H1 (cell line): ENCODE measurements around the gene NLN. TPM values are rescaled to one million over a fixed set of nuclear protein-coding genes. Genes with fewer than 3 reads are reported as not detected.

ENCODE experiments used
- CBX8 ChIP-seq: fragments of 300-800, 300-1000 bp; sonication (generic); IDR thresholded peaks from 2 replicates; pipeline ENCODE4 v1.7.1; 2016; ENCODE audit warnings: low read depth, low read length, borderline replicate concordance
- CHD1 ChIP-seq: IDR thresholded peaks from 2 replicates; pipeline ENCODE4 v1.6.1; 2012; ENCODE audit warnings: low read depth, low read length, improper control_type of control experiment
- RBBP5 ChIP-seq: IDR thresholded peaks from 2 replicates; pipeline ENCODE4 v1.7.1; 2012; ENCODE audit warnings: low read depth, mild to moderate bottlenecking, inconsistent platforms, low read length, moderate library complexity, borderline replicate concordance
- RNF2 ChIP-seq: fragments of 200-900, 300-1000 bp; sonication (generic); IDR thresholded peaks from 2 replicates; pipeline ENCODE4 v1.7.1; 2016; ENCODE audit warnings: borderline replicate concordance, low read depth, mild to moderate bottlenecking, antibody characterized with exemption, low read length; ENCODE audit not compliant: poor library complexity, severe bottlenecking; ENCODE audit errors: missing control alignments
- SIN3A ChIP-seq, 2 experiments: IDR thresholded peaks in 1 of 2; conservative IDR thresholded peaks in 1 of 2; 2 replicates each; pipeline ENCODE4 v1.6.1; 2011 to 2012; ENCODE audit warnings: low read length in 2 of 2, improper control_type of control experiment in 1 of 2, low read depth in 1 of 2, mild to moderate bottlenecking in 1 of 2
- polyA plus RNA-seq, 7 experiments: library from polyadenylated mRNA; depleted of rRNA in 3 of 7; stranded (reverse) in 5 of 7; unstranded in 2 of 7; fragments of >200 nt in 5 of 7; fragments of 200-250 nt in 2 of 7; gene quantifications; 1 replicate in 5 of 7; 2 replicates in 1 of 7; 4 replicates in 1 of 7; pipeline versions ENCODE4 v1.2.1 to v1.2.3, GENCODE V29; 2011 to 2013; ENCODE audit warnings: missing spikeins in 2 of 7, mixed read lengths in 2 of 7
- total RNA-seq: library from RNA; stranded (reverse); fragmentation: NEBNext Ultra II Directional; extraction: Animal tissue kit (Norgen Biotek cat#: 25700); gene quantifications from 2 replicates; pipeline ENCODE4 v1.2.1, GENCODE V29; 2021
- TF ChIP-seq, protein P1 (sequence below): IDR thresholded peaks from 2 replicates; pipeline ENCODE4 v1.6.1; 2012; ENCODE audit warnings: low read length, inconsistent platforms
- TF ChIP-seq, protein P2 (sequence below), 3 experiments: IDR thresholded peaks; 1 replicate in 2 of 3; 2 replicates in 1 of 3; pipeline versions ENCODE4 v1.5.1 to v1.6.1; 2011; ENCODE audit warnings: low read length in 3 of 3, mild to moderate bottlenecking in 3 of 3, inconsistent platforms in 2 of 3, low read depth in 1 of 3, moderate library complexity in 1 of 3; ENCODE audit not compliant: insufficient read depth in 1 of 3; ENCODE audit errors: control extremely low read depth in 1 of 3

Gene NLN
- total and polyA plus RNA-seq, 2 of the 8 experiments (the other 6 are each of a cell fraction or from before 2014, with no cell fraction given) = 46.7 to 192 TPM

DNA sequence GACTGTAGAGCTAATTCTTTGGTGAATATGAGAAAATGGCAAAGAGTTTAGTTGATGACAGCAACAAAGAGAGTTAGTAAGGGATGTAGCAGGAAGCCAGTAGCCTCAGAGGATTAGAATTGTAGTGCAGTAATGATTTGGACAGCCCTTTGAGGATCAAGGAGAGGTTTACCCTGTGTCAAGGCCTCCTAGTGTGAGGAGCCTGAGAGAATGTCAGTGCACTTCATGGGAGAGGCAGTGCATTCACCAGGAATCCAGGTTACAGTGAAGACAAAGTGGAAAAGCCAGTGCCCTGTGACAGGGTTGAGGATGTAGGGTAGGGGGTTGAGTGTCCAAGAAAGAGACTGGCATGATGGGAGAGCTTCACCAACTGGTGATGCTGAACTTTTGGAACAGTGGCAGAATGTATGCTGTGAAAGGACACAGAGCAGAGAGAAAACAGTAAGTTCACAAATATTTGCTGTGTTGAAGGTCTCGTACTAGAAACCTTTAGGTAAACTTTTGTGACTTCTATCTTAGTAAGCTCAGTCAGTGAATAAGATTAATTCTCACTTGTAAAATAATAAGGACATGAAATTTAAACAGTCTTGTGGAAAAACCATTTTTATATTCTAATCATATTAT is 27.3 kb downstream of the NLN start (continued):
- TF ChIP-seq SIN3A (conservative IDR thresholded peaks at IDR 0.05 in 1 of 2, IDR thresholded peaks at IDR 0.05 in 1 of 2; ENCODE audit: low read depth in 1 of 2, low read length in 2 of 2) (no peak), CBX8 (no peak), CHD1 (no peak), RNF2 (no peak), RBBP5 (no peak)
- TF ChIP-seq, protein P1, sequence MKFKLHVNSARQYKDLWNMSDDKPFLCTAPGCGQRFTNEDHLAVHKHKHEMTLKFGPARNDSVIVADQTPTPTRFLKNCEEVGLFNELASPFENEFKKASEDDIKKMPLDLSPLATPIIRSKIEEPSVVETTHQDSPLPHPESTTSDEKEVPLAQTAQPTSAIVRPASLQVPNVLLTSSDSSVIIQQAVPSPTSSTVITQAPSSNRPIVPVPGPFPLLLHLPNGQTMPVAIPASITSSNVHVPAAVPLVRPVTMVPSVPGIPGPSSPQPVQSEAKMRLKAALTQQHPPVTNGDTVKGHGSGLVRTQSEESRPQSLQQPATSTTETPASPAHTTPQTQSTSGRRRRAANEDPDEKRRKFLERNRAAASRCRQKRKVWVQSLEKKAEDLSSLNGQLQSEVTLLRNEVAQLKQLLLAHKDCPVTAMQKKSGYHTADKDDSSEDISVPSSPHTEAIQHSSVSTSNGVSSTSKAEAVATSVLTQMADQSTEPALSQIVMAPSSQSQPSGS = no peak
- TF ChIP-seq, protein P2, sequence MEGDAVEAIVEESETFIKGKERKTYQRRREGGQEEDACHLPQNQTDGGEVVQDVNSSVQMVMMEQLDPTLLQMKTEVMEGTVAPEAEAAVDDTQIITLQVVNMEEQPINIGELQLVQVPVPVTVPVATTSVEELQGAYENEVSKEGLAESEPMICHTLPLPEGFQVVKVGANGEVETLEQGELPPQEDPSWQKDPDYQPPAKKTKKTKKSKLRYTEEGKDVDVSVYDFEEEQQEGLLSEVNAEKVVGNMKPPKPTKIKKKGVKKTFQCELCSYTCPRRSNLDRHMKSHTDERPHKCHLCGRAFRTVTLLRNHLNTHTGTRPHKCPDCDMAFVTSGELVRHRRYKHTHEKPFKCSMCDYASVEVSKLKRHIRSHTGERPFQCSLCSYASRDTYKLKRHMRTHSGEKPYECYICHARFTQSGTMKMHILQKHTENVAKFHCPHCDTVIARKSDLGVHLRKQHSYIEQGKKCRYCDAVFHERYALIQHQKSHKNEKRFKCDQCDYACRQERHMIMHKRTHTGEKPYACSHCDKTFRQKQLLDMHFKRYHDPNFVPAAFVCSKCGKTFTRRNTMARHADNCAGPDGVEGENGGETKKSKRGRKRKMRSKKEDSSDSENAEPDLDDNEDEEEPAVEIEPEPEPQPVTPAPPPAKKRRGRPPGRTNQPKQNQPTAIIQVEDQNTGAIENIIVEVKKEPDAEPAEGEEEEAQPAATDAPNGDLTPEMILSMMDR (IDR thresholded peaks at IDR 0.05; ENCODE audit: control extremely low read depth in 1 of 3, insufficient read depth in 1 of 3, low read depth in 1 of 3, low read length in 3 of 3) = no peak
